ENCODE data around the gene OSBPL10.

OSBPL10 gene

DNA sequence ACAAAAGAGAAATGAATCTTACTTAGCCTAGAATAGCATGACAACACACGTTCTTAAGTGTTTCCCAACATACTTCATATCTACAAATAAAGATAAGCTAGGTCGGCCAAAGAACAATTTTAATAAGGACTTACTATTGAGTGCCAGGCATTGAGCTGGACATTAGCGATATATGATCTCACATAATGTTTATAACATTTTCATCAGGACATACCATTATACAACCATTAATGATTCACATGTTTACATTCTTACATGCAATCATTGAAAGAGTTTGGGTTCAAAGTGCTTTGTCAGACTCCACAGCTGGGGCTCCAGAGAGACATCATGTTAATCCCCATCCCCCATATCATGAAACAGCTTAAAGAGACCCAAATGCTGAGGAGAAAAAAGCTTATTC, 259.4 kb downstream of the OSBPL10 start:
- Histone ChIP-seq H3K9ac (ENCODE audit: low read length) (no peak overlapping the region), H3K4me2 (ENCODE audit: low read length) (no peak overlapping the region)

DNA sequence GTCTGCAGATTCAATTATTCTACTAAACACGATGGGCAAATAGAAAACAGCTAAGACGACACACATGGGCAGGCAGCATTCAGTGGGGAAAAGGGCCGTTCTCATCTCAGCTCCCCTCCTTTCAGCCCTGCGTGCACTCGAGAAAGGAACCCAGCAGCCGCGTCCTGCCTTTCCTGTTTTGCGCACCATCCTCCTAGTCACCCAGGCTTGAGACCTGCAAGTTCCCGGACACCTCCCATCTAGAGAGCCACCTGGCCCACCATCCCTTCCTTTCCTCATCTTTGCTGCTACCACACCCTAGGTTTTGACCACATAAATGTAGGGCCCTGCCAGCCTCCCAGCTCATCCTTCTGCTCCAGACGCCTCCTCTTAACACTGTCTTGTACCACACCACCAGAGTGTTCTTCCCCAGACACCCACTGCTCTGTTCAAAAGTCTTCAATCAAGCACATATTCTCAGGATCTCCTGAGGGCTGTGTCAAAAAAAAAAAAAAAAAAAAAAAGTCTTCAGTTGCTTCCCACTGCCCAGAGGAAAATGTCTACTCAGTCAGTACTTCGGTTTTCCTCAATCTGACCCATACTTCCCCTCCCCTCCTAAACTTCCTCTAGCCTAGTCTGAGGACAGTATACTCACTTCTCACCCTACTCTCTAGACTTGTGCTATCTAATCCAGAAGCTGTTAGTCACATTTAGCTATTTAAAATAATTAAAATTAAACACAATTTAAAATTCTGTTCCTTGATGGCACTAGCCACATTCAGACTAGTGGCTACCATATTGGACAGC, 266.4 kb downstream of the OSBPL10 start:
- no peak overlapping the region for H2AFZ ChIP-seq (ENCODE audit: low read depth, low read length)
- H4K20me1 ChIP-seq (ENCODE audit: insufficient read depth, low read length) = no peaks in the 10 kb centered on the region
- no peak overlapping the region for H3K27ac ChIP-seq (ENCODE audit: low read length)
- no peaks in the 10 kb centered on the region for H3K4me1 ChIP-seq (ENCODE audit: low read length)
- H3K4me3 ChIP-seq (ENCODE audit: low read length) = no peak overlapping the region
- no peaks in the 10 kb centered on the region for H3K79me2 ChIP-seq (ENCODE audit: low read length)
- peaks cover 2% of the 10 kb centered on the region for H3K36me3 ChIP-seq (replicated peaks; ENCODE audit: low read depth, low read length)
- H3K4me2 ChIP-seq (ENCODE audit: low read length) = no peak overlapping the region
- no peak overlapping the region for H3K9ac ChIP-seq (ENCODE audit: low read length)
- TF ChIP-seq EZH2phosphoT487 (IDR thresholded peaks at IDR 0.05; ENCODE audit: low read depth) = no peak
- TF ChIP-seq, protein P1, sequence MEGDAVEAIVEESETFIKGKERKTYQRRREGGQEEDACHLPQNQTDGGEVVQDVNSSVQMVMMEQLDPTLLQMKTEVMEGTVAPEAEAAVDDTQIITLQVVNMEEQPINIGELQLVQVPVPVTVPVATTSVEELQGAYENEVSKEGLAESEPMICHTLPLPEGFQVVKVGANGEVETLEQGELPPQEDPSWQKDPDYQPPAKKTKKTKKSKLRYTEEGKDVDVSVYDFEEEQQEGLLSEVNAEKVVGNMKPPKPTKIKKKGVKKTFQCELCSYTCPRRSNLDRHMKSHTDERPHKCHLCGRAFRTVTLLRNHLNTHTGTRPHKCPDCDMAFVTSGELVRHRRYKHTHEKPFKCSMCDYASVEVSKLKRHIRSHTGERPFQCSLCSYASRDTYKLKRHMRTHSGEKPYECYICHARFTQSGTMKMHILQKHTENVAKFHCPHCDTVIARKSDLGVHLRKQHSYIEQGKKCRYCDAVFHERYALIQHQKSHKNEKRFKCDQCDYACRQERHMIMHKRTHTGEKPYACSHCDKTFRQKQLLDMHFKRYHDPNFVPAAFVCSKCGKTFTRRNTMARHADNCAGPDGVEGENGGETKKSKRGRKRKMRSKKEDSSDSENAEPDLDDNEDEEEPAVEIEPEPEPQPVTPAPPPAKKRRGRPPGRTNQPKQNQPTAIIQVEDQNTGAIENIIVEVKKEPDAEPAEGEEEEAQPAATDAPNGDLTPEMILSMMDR (IDR thresholded peaks at IDR 0.05; ENCODE audit: low read depth, low read length) = no peak
- H3K27me3 ChIP-seq (ENCODE audit: low read depth, low read length) = no peaks in the 10 kb centered on the region
- H3K9me3 ChIP-seq (ENCODE audit: insufficient read depth, low read length) = no peaks in the 10 kb centered on the region

More for the DNA sequence above, 259.4 kb downstream of the OSBPL10 start:
- Histone ChIP-seq H3K4me3 (ENCODE audit: low read length) (no peak overlapping the region), H2AFZ (ENCODE audit: low read depth, low read length) (no peak overlapping the region), H3K9me3 (ENCODE audit: insufficient read depth, low read length) (no peaks in the 10 kb centered on the region), H4K20me1 (ENCODE audit: insufficient read depth, low read length) (no peaks in the 10 kb centered on the region), H3K4me1 (ENCODE audit: low read length) (peaks cover 3% of the 10 kb centered on the region; the same call in 1 of the 2 replicates), H3K27ac (ENCODE audit: low read length) (no peak overlapping the region), H3K36me3 (replicated peaks; ENCODE audit: low read depth, low read length) (no peaks in the 10 kb centered on the region), H3K79me2 (ENCODE audit: low read length) (no peaks in the 10 kb centered on the region), H3K27me3 (ENCODE audit: low read depth, low read length) (no peaks in the 10 kb centered on the region)
- no peak for TF ChIP-seq EZH2phosphoT487 (IDR thresholded peaks at IDR 0.05; ENCODE audit: low read depth)
- TF ChIP-seq, protein P1 (IDR thresholded peaks at IDR 0.05; ENCODE audit: low read depth, low read length) = no peak

DNA sequence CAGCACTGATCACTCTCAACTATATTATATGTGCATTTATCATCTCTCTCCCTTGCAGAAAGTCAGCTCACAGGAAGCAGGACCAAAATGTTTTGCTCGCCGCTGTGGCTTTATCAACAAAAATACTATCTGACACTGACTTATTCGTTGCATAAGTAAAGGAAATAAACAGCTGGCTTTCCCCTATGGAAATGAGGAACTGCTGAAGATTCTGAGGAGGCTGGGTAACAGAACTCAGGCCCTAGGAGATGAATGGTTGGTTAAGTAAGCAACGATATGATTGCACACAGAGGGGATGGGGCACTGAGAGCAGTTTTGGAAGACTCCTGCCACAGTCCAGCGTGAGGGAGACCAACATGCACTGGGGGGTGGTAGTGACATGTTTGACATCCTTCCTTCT, 267.2 kb downstream of the OSBPL10 start:
- Histone ChIP-seq H3K36me3 (replicated peaks; ENCODE audit: low read depth, low read length) (peaks cover 3% of the 10 kb centered on the region), H3K4me2 (ENCODE audit: low read length) (no peak overlapping the region), H3K9ac (ENCODE audit: low read length) (no peak overlapping the region), H2AFZ (ENCODE audit: low read depth, low read length) (no peak overlapping the region), H3K9me3 (ENCODE audit: insufficient read depth, low read length) (no peaks in the 10 kb centered on the region), H3K4me1 (ENCODE audit: low read length) (no peaks in the 10 kb centered on the region), H4K20me1 (ENCODE audit: insufficient read depth, low read length) (no peaks in the 10 kb centered on the region), H3K27me3 (ENCODE audit: low read depth, low read length) (no peaks in the 10 kb centered on the region), H3K79me2 (ENCODE audit: low read length) (no peaks in the 10 kb centered on the region), H3K4me3 (ENCODE audit: low read length) (no peak overlapping the region), H3K27ac (ENCODE audit: low read length) (no peak overlapping the region)
- TF ChIP-seq, protein P1 (IDR thresholded peaks at IDR 0.05; ENCODE audit: low read depth, low read length) = no peak
- TF ChIP-seq EZH2phosphoT487 (IDR thresholded peaks at IDR 0.05; ENCODE audit: low read depth) = no peak

DNA sequence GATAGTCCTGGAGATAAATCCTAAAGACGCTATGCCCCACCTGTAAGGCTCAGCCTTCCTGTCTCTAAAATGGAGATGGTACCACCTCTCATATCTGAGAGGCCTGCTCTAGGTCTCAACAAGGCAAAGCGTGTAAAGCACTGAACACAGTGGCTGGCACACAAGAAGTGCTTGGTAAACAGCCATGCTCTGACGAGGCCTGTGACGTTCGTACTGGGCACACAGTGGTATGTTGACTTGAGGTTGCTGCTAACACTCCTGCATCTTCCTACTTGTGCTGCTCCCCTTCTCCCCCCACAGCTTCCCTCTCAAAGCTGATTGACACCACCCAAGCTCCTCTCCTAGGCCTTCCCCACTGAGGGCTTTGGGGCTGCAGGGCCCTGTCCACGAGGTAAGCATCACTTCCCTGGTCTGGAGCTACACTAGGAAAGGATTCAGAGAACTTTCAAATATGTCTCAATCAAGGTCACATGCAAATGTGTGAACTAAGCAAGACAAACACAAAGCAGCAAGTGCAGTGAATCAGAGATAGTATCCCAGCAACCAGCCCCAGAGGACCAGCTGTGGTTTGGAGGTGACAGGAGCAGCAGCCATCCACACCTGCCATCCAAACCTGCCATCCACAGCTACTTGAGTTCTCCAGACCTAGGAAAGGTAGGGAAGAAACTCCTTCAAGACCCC, 270.8 kb downstream of the OSBPL10 start:
- Histone ChIP-seq H3K4me3 (ENCODE audit: low read length) (no peak overlapping the region), H3K4me2 (ENCODE audit: low read length) (no peak overlapping the region), H3K4me1 (ENCODE audit: low read length) (no peaks in the 10 kb centered on the region), H3K27me3 (ENCODE audit: low read depth, low read length) (no peaks in the 10 kb centered on the region), H3K36me3 (replicated peaks; ENCODE audit: low read depth, low read length) (peaks cover 9% of the 10 kb centered on the region), H3K27ac (ENCODE audit: low read length) (no peak overlapping the region), H4K20me1 (ENCODE audit: insufficient read depth, low read length) (no peaks in the 10 kb centered on the region), H2AFZ (ENCODE audit: low read depth, low read length) (no peak overlapping the region), H3K9ac (ENCODE audit: low read length) (no peak overlapping the region), H3K79me2 (ENCODE audit: low read length) (no peaks in the 10 kb centered on the region), H3K9me3 (ENCODE audit: insufficient read depth, low read length) (no peaks in the 10 kb centered on the region)
- TF ChIP-seq EZH2phosphoT487 (IDR thresholded peaks at IDR 0.05; ENCODE audit: low read depth) = no peak
- TF ChIP-seq, protein P1 (IDR thresholded peaks at IDR 0.05; ENCODE audit: low read depth, low read length) = no peak
